Tibial nerve (tissue), 4 donors: Measurements from ENCODE around the gene IL18R1.

ENCODE experiments used
- CTCF ChIP-seq, 5 experiments: fragments of 200-600 bp in 3 of 5; fragments of 450-650 bp in 2 of 5; sonication (generic) in 3 of 5; IDR thresholded peaks; one replicate each; pipeline ENCODE4 v1.5.1; 2016 to 2019; ENCODE audit warnings: antibody characterized with exemption in 5 of 5, mild to moderate bottlenecking in 3 of 5, moderate library complexity in 2 of 5
- EP300 ChIP-seq, 2 donors: sonication (generic); formaldehyde crosslinking; IDR thresholded peaks; one replicate each; pipeline ENCODE4 v1.6.1; 2017; ENCODE audit warnings: antibody characterized with exemption in 2 of 2, mild to moderate bottlenecking in 1 of 2
- POLR2A ChIP-seq, 2 donors: fragments of 450-650 bp; IDR thresholded peaks; one replicate each; pipeline ENCODE4 v1.6.1; 2017; ENCODE audit warnings: antibody characterized with exemption in 2 of 2, mild to moderate bottlenecking in 2 of 2, moderate library complexity in 2 of 2

DNA sequence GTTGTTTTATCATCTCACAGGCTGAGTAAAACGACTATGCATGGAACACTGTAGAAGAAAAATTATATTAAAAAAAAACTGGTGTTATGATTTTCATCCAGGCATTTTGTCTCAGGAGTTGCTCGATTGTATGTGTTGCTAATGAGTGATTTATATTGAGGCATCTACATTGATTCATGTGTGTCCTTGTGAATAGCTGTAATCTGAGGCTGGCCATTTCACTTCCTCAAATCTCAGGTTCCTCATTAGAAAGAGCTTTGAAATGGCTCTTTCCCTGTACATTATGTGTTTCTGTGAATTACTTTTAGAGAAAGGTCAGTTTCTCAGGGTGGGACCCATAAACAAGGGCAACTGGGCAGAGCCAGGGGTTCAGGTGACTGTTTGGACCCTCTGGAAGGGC, 2.3 kb downstream of the IL18R1 start:
- TF ChIP-seq CTCF (IDR thresholded peaks at IDR 0.05) (no peak), POLR2A (IDR thresholded peaks at IDR 0.05) (no peak), EP300 (IDR thresholded peaks at IDR 0.05) (no peak)
